SKM-1 treated with dmso at 0.1 percent for 144 hours (cell line): Measurements from ENCODE around the gene CDK5RAP1.
"Not testable (repeated sequence)": the region's sequence is repeated elsewhere in the genome, so short reads cannot be mapped to it uniquely, and the experiment has no call there.

Experiments used
- DNase-seq: peaks from one replicate; lab custom pipeline; 2025; ENCODE audit not compliant: unreplicated experiment; lab: John Stamatoyannopoulos, UW

The CDK5RAP1 gene

GRCh38 chr20:33419140-33419974 is 18.0 kb upstream of the CDK5RAP1 start:
- no peak for DNase-seq

GRCh38 chr20:33418033-33418432 is 16.7 kb upstream of the CDK5RAP1 start:
- no peak for DNase-seq

DNA sequence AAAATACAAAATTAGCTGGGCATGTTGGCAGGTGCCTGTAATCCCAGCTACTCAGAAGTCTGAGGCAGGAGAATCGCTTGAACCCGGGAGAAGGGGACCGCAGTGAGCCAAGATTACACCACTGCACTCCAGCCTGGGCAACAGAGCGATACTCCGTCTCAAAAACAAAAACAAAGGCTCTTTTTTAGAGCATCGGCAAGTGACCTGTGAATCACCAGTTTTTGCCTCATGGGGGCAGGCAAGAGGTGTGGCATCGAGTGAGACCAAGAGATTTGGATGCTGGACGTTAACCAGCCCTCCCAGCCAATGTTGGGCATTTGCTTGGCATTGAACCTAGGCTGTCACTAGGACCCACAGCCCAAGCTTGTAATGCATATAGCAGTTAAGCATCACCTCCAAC is 14.6 kb upstream of the CDK5RAP1 start:
- DNase-seq: peak; percentile 9

DNA sequence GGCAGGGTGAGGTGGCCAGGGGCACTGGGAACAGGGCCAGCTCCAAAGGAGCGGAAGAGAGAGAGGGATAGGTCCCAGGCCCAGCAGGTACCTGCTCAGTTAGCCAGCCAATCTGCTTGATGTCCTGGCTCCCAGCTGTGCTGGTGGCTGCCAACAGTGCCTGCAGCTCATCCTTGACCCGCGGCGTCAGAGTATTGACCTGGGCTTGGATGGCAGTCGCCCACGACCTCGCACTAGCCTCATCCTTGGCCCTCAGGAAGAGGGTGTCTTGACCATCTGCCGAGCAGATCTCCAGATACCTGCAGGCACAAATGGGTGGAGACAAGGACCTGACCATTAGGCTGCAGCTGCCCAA is 11.1 kb upstream of the CDK5RAP1 start:
- DNase-seq: no peak

DNA sequence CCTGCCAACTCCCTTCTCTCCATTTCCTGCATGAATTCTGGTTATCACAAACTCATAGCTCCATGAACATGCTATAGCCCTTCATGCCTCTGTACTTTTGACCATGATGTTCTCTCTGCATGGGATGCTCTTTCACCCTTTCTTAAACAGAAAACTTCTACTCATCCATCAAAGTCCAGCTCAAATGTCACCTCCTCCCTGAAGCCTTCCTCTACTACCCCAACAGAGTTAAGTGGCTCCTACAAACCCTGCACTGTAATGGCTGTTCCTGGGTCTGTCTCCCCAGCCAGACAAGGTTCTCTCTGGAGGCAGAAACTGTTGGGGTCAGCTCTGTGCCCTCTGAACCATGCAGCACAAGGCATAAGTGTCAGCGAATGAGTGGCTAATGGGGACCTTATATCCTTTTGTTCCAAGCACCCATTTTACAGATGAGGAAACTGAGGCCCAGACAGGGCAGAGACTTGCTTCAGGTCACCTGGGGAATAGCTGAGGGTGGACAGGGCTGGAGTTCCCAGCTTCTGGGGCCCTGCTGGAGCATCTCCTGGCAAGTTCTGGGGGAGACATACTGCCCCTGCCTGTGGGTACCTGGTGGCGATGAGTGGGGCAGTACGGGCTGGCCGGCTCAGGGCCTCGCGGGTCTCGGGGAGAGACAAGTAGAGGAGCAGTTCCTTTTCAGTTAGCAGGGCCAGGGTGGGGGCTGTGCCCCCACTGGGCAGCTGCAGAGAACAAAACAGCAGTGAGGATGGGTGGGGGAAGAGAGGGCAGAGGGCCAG is 10.6 kb upstream of the CDK5RAP1 start:
- DNase-seq: no peak

DNA sequence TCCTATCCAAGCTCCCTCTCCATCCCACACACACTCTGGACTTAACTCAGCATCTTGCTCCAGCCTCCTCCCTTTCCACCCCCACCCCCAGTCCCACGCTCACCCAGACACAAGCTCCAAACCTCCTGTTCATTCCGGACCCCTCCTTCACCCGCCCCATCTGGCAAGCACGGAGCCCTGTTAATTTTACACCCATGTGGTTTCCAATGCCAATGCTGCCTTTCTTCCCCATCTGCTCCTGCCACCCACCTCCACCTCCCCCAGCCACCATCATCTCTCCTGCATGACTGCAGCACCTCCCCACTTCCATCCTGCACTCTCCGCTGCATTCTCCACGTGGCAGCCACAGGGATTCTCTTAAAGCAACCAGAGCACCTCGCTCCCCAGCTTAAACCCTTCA is 9.9 kb upstream of the CDK5RAP1 start:
- no peak for DNase-seq

- DNase-seq: no peak
Observed at GRCh38 chr20:33410081-33410742, 8.9 kb upstream of the CDK5RAP1 start.

GRCh38 chr20:33408716-33409654 is 7.7 kb upstream of the CDK5RAP1 start:
- DNase-seq: no peak

DNA sequence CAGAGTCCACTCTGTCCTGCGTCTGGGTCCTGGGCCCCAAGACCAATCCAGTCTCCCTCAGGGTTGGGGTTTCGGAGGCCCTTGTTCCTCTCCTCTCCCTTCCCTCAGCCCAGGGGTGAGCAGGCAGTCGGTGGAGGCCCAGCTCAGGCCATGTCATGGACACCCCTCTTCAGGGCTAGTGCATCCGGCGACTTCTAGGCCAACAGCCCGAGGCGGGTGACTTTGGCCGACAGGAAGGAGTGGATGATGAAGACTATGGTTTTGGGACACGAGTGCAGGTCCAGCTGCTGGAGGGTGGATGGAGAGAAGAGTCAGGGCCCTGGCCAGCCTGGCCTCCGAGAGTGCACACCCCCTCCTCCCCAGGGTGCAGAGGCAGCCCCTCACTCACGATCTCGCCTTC is 7.0 kb upstream of the CDK5RAP1 start:
- DNase-seq: no peak

GRCh38 chr20:33407796-33408195 is 6.5 kb upstream of the CDK5RAP1 start:
- no peak for DNase-seq

DNA sequence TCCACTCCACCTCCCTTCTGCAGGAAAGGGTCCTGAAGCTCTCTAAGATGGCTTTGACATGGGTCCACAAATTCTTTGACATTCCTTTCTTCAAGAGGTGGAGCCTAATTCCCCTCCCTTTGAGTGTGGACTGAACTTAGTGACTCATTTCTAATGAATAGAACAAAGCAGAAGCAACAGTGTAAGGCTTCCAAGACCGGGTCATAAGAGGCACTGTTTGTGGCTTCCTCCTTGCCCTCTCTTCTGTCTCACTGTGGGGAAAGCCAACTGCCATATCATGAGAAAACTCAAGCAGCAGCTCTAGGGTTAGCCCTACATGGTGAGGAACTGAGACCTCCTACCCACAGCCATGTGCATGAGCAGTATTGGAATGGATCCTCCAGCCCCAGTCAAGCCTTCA is 5.9 kb upstream of the CDK5RAP1 start:
- DNase-seq: peak; percentile 35

DNA sequence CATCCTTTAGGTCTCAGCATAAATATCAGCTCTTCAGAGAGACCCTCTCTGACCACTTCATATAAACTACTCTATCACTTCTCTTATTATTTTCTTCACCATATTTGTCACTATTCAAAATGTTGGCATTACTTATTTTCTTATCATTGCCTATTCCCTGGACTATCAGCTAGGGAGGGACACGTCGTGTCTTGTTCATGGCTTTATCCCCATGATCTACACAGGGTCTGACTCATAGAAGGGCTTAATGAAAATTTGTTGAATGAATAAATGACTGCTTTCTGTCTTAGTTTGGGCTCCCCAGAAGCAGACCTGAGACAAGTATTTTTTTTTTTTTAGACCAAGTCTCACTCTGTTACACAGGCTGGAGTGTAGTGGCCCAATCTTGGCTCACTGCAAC is 3.0 kb upstream of the CDK5RAP1 start:
- DNase-seq: no peak

- no peak for DNase-seq
Observed at GRCh38 chr20:33401921-33402369, 626 bp upstream of the CDK5RAP1 start.

DNA sequence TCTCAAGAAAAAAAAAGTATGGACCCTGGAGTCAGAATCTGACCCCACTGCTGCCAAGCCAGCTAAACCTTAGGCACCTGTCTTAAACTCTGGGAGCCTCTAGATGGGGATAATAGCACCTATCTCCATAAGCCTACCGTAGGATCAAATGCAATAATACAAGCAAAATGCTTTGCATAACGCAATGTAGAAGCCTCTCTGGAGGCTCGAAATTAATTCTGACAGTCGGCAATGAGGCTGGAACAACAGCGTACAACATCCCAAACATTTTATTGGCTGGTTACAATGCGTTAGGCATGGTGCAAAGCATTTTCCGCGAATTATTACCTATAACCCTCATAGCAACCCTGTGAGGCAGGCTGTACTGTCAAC is 521 bp downstream of the CDK5RAP1 start:
- DNase-seq: no peak

- peak; percentile 8 for DNase-seq
Observed at GRCh38 chr20:33399924-33400323, 1.4 kb downstream of the CDK5RAP1 start.

DNA sequence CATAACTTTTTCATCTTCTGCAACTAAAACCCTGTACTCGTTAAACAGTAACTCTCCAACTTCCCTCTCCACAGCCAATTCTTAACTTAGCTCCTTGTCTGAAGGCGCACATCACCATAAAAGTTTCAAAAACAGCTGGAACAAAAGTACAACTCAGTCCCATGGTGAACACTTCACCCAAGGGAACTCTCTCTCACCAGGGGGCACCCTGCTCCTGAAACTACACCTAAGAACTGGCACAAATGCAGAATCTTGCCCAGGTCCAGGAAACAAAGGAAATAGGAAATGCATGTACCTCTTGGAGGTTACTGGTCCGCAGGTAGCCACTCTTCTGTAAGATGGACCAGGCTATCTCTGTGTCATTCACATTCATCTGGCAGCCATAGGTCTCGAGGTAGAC is 6.6 kb downstream of the CDK5RAP1 start:
- no peak for DNase-seq

DNA sequence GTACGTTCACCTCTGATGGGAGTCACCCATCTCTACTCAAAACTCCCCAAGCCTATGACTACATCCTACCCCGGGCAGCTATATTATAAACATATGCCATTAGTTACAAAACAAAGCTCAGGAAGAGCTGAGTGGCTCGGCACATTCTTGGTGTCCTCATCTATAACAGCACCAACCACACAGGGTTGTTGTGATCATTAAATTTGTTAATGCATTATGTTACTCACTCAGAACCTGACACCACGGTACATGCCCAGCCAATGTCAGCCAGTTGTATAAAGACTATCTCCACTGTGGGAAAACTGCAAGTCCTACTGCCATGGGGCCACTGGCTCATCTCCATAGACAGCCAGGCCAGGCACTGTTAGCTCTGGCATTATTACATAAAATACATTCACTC is 7.7 kb downstream of the CDK5RAP1 start:
- no peak for DNase-seq

- DNase-seq: no peak
Observed at GRCh38 chr20:33391722-33392415, 9.4 kb downstream of the CDK5RAP1 start.

GRCh38 chr20:33389326-33389725 is 12.0 kb downstream of the CDK5RAP1 start:
- not testable (repeated sequence) for DNase-seq

GRCh38 chr20:33388268-33388667 is 13.1 kb downstream of the CDK5RAP1 start:
- no peak for DNase-seq
